ENCODE measurements around the gene TESK2. TPM values are rescaled to one million over a fixed set of nuclear protein-coding genes. Genes with fewer than 3 reads are reported as not detected.

TESK2 gene
- total and polyA plus RNA-seq, 2 of the 13 experiments (the other 11 are each of a cell fraction or from before 2014, with no cell fraction given), result 5.5 to 9.6 TPM

DNA sequence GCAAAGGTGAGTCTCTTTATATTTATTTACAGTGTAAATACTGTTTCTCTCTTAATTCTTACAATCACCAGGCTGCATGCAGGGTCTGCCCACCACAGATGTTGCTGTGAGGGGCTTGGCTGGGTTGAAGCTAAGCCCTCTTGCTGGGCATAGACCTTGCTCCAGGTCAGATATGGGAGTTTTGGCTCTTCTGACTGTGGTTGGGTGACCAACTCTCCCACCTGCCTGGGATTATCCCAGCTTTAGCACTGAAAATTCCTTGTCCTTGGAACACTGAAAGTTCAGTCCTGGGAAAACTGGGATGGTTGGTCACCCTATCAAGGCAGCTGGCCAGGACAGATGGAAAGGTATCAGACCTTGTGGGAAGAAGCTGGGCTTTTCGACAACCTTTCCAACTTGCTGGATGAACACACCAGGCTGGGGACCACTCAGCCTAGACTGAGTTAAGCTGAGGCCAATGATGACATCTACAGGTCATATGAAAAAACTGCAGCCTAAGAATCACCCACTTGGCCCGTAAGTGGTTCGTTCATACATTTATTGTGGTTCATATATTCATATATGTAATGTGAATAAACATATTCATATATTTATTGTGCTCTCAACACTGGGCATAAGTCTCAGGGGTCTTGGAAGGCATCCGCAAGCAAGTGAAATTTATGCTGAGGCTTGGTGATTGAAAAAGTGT lies 190.8 kb downstream of the TESK2 start (continued):
- TF ChIP-seq, protein P1, sequence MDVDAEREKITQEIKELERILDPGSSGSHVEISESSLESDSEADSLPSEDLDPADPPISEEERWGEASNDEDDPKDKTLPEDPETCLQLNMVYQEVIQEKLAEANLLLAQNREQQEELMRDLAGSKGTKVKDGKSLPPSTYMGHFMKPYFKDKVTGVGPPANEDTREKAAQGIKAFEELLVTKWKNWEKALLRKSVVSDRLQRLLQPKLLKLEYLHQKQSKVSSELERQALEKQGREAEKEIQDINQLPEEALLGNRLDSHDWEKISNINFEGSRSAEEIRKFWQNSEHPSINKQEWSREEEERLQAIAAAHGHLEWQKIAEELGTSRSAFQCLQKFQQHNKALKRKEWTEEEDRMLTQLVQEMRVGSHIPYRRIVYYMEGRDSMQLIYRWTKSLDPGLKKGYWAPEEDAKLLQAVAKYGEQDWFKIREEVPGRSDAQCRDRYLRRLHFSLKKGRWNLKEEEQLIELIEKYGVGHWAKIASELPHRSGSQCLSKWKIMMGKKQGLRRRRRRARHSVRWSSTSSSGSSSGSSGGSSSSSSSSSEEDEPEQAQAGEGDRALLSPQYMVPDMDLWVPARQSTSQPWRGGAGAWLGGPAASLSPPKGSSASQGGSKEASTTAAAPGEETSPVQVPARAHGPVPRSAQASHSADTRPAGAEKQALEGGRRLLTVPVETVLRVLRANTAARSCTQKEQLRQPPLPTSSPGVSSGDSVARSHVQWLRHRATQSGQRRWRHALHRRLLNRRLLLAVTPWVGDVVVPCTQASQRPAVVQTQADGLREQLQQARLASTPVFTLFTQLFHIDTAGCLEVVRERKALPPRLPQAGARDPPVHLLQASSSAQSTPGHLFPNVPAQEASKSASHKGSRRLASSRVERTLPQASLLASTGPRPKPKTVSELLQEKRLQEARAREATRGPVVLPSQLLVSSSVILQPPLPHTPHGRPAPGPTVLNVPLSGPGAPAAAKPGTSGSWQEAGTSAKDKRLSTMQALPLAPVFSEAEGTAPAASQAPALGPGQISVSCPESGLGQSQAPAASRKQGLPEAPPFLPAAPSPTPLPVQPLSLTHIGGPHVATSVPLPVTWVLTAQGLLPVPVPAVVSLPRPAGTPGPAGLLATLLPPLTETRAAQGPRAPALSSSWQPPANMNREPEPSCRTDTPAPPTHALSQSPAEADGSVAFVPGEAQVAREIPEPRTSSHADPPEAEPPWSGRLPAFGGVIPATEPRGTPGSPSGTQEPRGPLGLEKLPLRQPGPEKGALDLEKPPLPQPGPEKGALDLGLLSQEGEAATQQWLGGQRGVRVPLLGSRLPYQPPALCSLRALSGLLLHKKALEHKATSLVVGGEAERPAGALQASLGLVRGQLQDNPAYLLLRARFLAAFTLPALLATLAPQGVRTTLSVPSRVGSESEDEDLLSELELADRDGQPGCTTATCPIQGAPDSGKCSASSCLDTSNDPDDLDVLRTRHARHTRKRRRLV (CRISPR knock-in tag; IDR thresholded peaks at IDR 0.05), result no peak
- no peak for TF ChIP-seq ZNF891 (CRISPR knock-in tag; IDR thresholded peaks at IDR 0.05)
- TF ChIP-seq TARDBP (CRISPR knock-in tag; IDR thresholded peaks at IDR 0.05), result 0 out of 2 replicates have a peak, but pooled peaks have one; percentile 15
- peak in 1 of 2 experiments; percentile 53; a peak in 1 of 4 replicates for TF ChIP-seq KLF16 (CRISPR knock-in tag; IDR thresholded peaks at IDR 0.05)
- TF ChIP-seq, protein P2, sequence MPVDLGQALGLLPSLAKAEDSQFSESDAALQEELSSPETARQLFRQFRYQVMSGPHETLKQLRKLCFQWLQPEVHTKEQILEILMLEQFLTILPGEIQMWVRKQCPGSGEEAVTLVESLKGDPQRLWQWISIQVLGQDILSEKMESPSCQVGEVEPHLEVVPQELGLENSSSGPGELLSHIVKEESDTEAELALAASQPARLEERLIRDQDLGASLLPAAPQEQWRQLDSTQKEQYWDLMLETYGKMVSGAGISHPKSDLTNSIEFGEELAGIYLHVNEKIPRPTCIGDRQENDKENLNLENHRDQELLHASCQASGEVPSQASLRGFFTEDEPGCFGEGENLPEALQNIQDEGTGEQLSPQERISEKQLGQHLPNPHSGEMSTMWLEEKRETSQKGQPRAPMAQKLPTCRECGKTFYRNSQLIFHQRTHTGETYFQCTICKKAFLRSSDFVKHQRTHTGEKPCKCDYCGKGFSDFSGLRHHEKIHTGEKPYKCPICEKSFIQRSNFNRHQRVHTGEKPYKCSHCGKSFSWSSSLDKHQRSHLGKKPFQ (CRISPR knock-in tag; IDR thresholded peaks at IDR 0.05; ENCODE audit: insufficient replicate concordance), result no peak
- TF ChIP-seq ZNF501 (CRISPR knock-in tag; IDR thresholded peaks at IDR 0.05), result peak; percentile 63; the same call in 1 of the 2 replicates
- no peak for TF ChIP-seq FOXA1 (IDR thresholded peaks at IDR 0.05)
- TF ChIP-seq FOXA1 (CRISPR knock-in tag; IDR thresholded peaks at IDR 0.05), result no peak
- TF ChIP-seq JUNB (CRISPR knock-in tag; IDR thresholded peaks at IDR 0.05; ENCODE audit: borderline replicate concordance), result no peak
- TF ChIP-seq, protein P3, sequence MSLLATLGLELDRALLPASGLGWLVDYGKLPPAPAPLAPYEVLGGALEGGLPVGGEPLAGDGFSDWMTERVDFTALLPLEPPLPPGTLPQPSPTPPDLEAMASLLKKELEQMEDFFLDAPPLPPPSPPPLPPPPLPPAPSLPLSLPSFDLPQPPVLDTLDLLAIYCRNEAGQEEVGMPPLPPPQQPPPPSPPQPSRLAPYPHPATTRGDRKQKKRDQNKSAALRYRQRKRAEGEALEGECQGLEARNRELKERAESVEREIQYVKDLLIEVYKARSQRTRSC (CRISPR knock-in tag; IDR thresholded peaks at IDR 0.05; ENCODE audit: low read depth), result no peak
- no peak for TF ChIP-seq SMAD9 (CRISPR knock-in tag; IDR thresholded peaks at IDR 0.05)
- no peak for TF ChIP-seq ZNF619 (CRISPR knock-in tag; IDR thresholded peaks at IDR 0.05)
- TF ChIP-seq ELF3 (CRISPR knock-in tag; IDR thresholded peaks at IDR 0.05), result 0 out of 2 replicates have a peak, but pooled peaks have one; percentile 23
- TF ChIP-seq MXD4 (CRISPR knock-in tag; IDR thresholded peaks at IDR 0.05), result no peak
- TF ChIP-seq BRCA1 (CRISPR knock-in tag; IDR thresholded peaks at IDR 0.05), result no peak
- no peak for TF ChIP-seq KLF6 (CRISPR knock-in tag; IDR thresholded peaks at IDR 0.05)
- no peak for TF ChIP-seq ZNF879 (CRISPR knock-in tag; IDR thresholded peaks at IDR 0.05)
- 0 out of 2 replicates have a peak, but pooled peaks have one; percentile 24 for TF ChIP-seq ZNF605 (CRISPR knock-in tag; IDR thresholded peaks at IDR 0.05)
- TF ChIP-seq ZNF749 (CRISPR knock-in tag; IDR thresholded peaks at IDR 0.05; ENCODE audit: borderline replicate concordance), result no peak
- 0 out of 2 replicates have a peak, but pooled peaks have one; percentile 23 for TF ChIP-seq SMAD3 (CRISPR knock-in tag; IDR thresholded peaks at IDR 0.05)
- TF ChIP-seq, protein P4, sequence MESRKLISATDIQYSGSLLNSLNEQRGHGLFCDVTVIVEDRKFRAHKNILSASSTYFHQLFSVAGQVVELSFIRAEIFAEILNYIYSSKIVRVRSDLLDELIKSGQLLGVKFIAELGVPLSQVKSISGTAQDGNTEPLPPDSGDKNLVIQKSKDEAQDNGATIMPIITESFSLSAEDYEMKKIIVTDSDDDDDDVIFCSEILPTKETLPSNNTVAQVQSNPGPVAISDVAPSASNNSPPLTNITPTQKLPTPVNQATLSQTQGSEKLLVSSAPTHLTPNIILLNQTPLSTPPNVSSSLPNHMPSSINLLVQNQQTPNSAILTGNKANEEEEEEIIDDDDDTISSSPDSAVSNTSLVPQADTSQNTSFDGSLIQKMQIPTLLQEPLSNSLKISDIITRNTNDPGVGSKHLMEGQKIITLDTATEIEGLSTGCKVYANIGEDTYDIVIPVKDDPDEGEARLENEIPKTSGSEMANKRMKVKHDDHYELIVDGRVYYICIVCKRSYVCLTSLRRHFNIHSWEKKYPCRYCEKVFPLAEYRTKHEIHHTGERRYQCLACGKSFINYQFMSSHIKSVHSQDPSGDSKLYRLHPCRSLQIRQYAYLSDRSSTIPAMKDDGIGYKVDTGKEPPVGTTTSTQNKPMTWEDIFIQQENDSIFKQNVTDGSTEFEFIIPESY (CRISPR knock-in tag; IDR thresholded peaks at IDR 0.05), result 0 out of 2 replicates have a peak, but pooled peaks have one; percentile 10
